Central memory CD8-positive, alpha-beta T cell (primary cell): ENCODE measurements around the gene PABPN1.

Experiments used
- ATAC-seq: fragments of 150-1000 bp; cut with Tn5 transposase; replicated peaks from 2 replicates; pipeline ENCODE4 v1.10.0; 2022; ENCODE audit warnings: mild to moderate bottlenecking, moderate FRiP score, moderate number of reproducible peaks; ENCODE audit not compliant: poor library complexity, severe bottlenecking; ENCODE audit errors: extremely low read depth
- DNase-seq, 2 donors: peaks; one replicate each; pipeline ENCODE4 v3.0.0; 2021; ENCODE audit warnings: low spot score in 2 of 2
- H3K27ac Mint-ChIP-seq: one replicate; pipeline ENCODE4 v1.8.0; 2022; ENCODE audit warnings: low read depth, mild to moderate bottlenecking, moderate library complexity, mixed read lengths
- H3K27me3 Mint-ChIP-seq: one replicate; pipeline ENCODE4 v1.8.0; 2022; ENCODE audit warnings: mixed read lengths
- H3K36me3 Mint-ChIP-seq: one replicate; pipeline ENCODE4 v1.8.0; 2022; ENCODE audit warnings: mild to moderate bottlenecking, moderate library complexity, mixed read lengths; ENCODE audit not compliant: insufficient read depth
- H3K4me1 Mint-ChIP-seq: one replicate; pipeline ENCODE4 v1.8.0; 2022; ENCODE audit warnings: mixed read lengths
- H3K4me3 Mint-ChIP-seq: one replicate; pipeline ENCODE4 v1.8.0; 2022; ENCODE audit warnings: mild to moderate bottlenecking, moderate library complexity, mixed read lengths
- H3K9me3 Mint-ChIP-seq: one replicate; pipeline ENCODE4 v1.8.0; 2022; ENCODE audit warnings: mixed read lengths

Gene PABPN1

GRCh38 chr14:23373041-23373440, 51.8 kb downstream of the PABPN1 start:
- DNase-seq (no peak), ATAC-seq (no peak)
- no peaks in the 10 kb centered on the region for H3K4me1 Mint-ChIP-seq
- H3K4me3 Mint-ChIP-seq = no peak overlapping the region
- H3K36me3 Mint-ChIP-seq = peaks cover 1% of the 10 kb centered on the region
- no peaks in the 10 kb centered on the region for H3K9me3 Mint-ChIP-seq
- H3K27me3 Mint-ChIP-seq = peaks cover 33% of the 10 kb centered on the region
- no peak overlapping the region for H3K27ac Mint-ChIP-seq
